Adrenal gland (tissue), 12 donors: ENCODE results near the gene DMXL1. TPM values are rescaled to one million over a fixed set of nuclear protein-coding genes. Genes with fewer than 3 reads are reported as not detected.
"Not testable (repeated sequence)": the region's sequence is repeated elsewhere in the genome, so short reads cannot be mapped to it uniquely, and the experiment has no call there.

ENCODE experiments used
- DNase-seq, 7 donors: peaks; one replicate each; pipeline ENCODE4 v3.0.0-alpha.2; 2019 to 2020
- H3K27ac ChIP-seq, 5 donors: fragments of 200-600 bp; sonication (generic) in 4 of 5; 1 replicate in 3 of 5; 2 replicates in 2 of 5; pipeline versions ENCODE4 v1.5.1 to v1.8.0; 2016 to 2020; ENCODE audit warnings: mild to moderate bottlenecking in 1 of 5
- H3K27me3 ChIP-seq: fragments of 200-600 bp; 2 replicates; pipeline ENCODE4 v1.8.0; 2021
- H3K36me3 ChIP-seq, 2 donors: fragments of 200-600 bp; replicated peaks in 1 of 2; 1 replicate in 1 of 2; 2 replicates in 1 of 2; pipeline versions ENCODE4 v1.5.1 to v1.8.0; 2018 to 2022
- H3K4me1 ChIP-seq, 2 donors: fragments of 200-600 bp; replicated peaks in 1 of 2; 1 replicate in 1 of 2; 2 replicates in 1 of 2; pipeline versions ENCODE4 v1.5.1 to v1.8.0; 2018 to 2021
- H3K4me3 ChIP-seq, 4 donors: fragments of 200-600 bp; sonication (generic) in 3 of 4; one replicate each; pipeline ENCODE4 v1.5.1; 2016 to 2018
- H3K9me3 ChIP-seq, 3 donors: fragments of 200-600 bp; sonication (generic) in 1 of 3; replicated peaks in 1 of 3; 1 replicate in 2 of 3; 2 replicates in 1 of 3; pipeline versions ENCODE4 v1.5.1 to v1.8.0; 2016 to 2021
- CTCF ChIP-seq, 6 experiments: fragments of 450-650 bp in 4 of 6; fragments of 200-600 bp in 2 of 6; sonication (generic) in 1 of 6; IDR thresholded peaks; 1 replicate in 5 of 6; 2 replicates in 1 of 6; pipeline versions ENCODE4 v1.5.1 to v1.8.0; 2016 to 2021; ENCODE audit warnings: antibody characterized with exemption in 6 of 6, mild to moderate bottlenecking in 2 of 6, moderate library complexity in 1 of 6
- POLR2A ChIP-seq, 2 donors: fragments of 450-650 bp; IDR thresholded peaks; one replicate each; pipeline ENCODE4 v1.6.1; 2017; ENCODE audit warnings: antibody characterized with exemption in 2 of 2, mild to moderate bottlenecking in 2 of 2, moderate library complexity in 1 of 2
- WGBS, 4 donors: extraction: QIAGEN DNeasy Blood & Tissue Kit in 2 of 4; methylation state at CpG; one replicate each; pipeline versions ENCODE4 v1.1.5 to v1.1.7; 2013 to 2017; 5-methylcytosine and 5-hydroxymethylcytosine counted together
- intact Hi-C, 2 donors: fragments of 100-400 bp; cut with DNase I; formaldehyde crosslinking; loops; one replicate each; pipeline versions ENCODE4 v1.14.1 to v1.15.0; 2022 to 2023
- polyA plus RNA-seq, 3 donors: library from polyadenylated mRNA; stranded (reverse); fragments of 200-250 nt in 2 of 3; fragments of 350-450 nt in 1 of 3; fragmentation: Illumina TruSeq in 1 of 3; extraction: RNeasy Lipid Tissue Mini Kit (QIAGEN cat#74804) in 1 of 3; gene quantifications; one replicate each; pipeline ENCODE4 v1.2.3, GENCODE V29; 2013 to 2014
- total RNA-seq, 9 donors: library from RNA; depleted of rRNA in 4 of 9; stranded (reverse); fragments of >200 nt in 4 of 9; fragments of 120-200 nt in 1 of 9; fragmentation: NEBNext Ultra II Directional in 1 of 9; extraction: Animal tissue kit (Norgen Biotek cat#: 25700) in 1 of 9; gene quantifications; one replicate each; pipeline versions ENCODE4 v1.1.0 to v1.2.4, GENCODE V29; 2013 to 2023
- donor health status: healthy with polysubstance abuse.
- donor health status: Bipolar disorder and iron deficiency.
- donor health status: DM: yes; HTN: yes; CAD: no.
- donor health status: DM: no; HTN: no; CAD: no.
- donor health status: DM: no; HTN: no; CAD: no.
- donor health status: DM: yes; HTN: yes; CAD: no.

DMXL1 gene
- total and polyA plus RNA-seq, 12 donors = 15.1 to 91.1 (median 41.2) TPM

DNA sequence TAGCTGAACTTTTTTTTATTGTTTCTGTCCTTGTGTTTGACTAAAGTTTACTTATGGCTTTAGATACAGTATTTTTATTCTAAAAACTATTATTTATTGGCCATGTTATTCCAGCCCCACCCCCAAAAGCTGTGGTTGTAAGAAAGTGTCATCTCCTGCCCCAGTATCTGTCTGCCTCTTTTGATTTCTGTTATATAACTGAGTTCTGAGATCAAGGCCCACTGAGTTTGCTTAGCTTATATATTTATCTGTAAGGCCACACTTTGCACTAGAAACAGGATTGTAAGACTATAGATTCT, 168.2 kb downstream of the DMXL1 start:
- Histone ChIP-seq H3K4me1 (no peaks in the 10 kb centered on the region), H3K9me3 (peaks cover 0 to 4% (median 0%) of the 10 kb centered on the region in 3 donors), H3K4me3 (no peak overlapping the region), H3K36me3 (peaks cover 0 to 17% of the 10 kb centered on the region in 2 donors), H3K27me3 (no peaks in the 10 kb centered on the region), H3K27ac (no peak overlapping the region)
- no peak for DNase-seq
- no peak for TF ChIP-seq POLR2A (IDR thresholded peaks at IDR 0.05)
- TF ChIP-seq CTCF (IDR thresholded peaks at IDR 0.05) = no peak
- intact Hi-C loops = no loop called here

DNA sequence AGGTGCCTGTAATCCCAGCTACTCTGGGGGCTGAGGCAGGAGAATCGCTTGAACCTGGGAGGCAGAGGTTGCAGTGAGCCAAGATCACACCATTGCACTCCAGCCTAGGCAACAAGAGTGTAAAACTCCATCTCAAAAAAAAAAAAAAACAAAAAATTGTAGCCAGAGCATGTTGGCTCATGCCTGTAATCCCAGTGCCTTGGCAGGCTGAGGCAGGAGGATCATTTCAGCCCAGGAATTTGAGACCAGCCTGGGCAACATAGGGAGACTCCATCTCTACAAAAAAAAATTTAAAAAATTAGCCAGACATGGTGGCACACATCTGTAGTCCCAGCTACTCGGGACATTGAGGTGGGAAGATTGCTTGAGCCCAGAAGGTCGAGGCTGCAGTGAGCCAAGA, 168.9 kb downstream of the DMXL1 start:
- H3K27ac ChIP-seq, H3K9me3 ChIP-seq, H3K4me1 ChIP-seq, H3K4me3 ChIP-seq, DNase-seq, H3K27me3 ChIP-seq, intact Hi-C loops: not testable (repeated sequence)
- peaks cover 0 to 11% of the 10 kb centered on the region in 2 donors for H3K36me3 ChIP-seq
- 89 to 99% (median 95%) methylated on average over 3 of the region's 3 CpGs for WGBS, 4 donors

GRCh38 chr5:119243888-119244287, 173.0 kb downstream of the DMXL1 start:
- Histone ChIP-seq H3K36me3 (no peaks in the 10 kb centered on the region), H3K27ac (no peak overlapping the region), H3K27me3 (no peaks in the 10 kb centered on the region), H3K9me3 (peaks cover 0 to 4% (median 0%) of the 10 kb centered on the region in 3 donors), H3K4me1 (no peaks in the 10 kb centered on the region), H3K4me3 (no peak overlapping the region)
- TF ChIP-seq POLR2A (IDR thresholded peaks at IDR 0.05) (no peak), CTCF (IDR thresholded peaks at IDR 0.05) (no peak)
- intact Hi-C loops = no loop called here
- 86 to 97% (median 95%) methylated on average over 3 of the region's 3 CpGs for WGBS, 4 donors
- no peak for DNase-seq

DNA sequence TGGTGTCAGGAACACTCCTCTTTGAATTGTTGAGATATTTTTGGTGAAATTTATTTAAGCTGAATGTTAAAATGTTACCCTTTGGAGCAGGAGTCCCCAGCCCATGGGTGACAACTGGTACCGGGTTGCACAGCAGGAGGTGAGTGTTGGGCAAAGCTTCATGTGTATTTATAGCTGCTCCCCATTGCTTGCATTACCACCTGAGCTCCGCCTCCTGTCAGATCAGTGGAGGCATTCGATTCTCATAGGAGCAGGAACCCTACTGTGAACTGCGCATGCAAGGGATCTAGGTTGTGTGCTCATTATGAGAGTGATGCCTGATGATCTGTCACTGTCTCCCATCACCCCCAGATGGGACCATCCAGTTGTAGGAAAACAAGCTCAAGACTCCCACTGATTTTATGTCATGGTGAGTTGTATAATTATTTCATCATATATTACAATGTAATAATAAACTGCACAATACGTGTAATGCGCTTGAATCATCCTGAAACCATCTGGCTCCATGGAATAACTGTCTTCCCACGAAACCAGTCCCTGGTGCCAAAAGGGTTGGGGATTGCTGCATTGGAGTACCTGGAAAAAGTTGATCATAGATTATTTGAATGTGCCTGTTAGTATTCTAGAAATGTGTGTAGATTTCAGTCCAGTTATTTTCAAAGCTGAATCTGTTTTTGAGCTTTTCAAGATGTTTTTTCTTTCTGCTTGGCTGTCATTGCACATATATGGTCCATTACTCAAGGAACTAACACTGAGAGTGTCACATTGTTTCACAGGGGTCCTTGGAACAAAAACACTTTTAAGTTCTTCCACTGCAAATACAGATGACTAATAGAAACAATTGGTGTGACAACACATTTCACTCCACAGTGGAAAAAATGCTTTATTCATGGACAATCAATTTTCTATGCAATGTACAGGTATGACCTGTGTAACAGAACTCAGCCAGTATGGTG, 180.3 kb downstream of the DMXL1 start:
- no peaks in the 10 kb centered on the region for H3K36me3 ChIP-seq
- H3K27me3 ChIP-seq = no peaks in the 10 kb centered on the region
- H3K9me3 ChIP-seq = no peaks in the 10 kb centered on the region
- H3K27ac ChIP-seq = no peak overlapping the region
- H3K4me1 ChIP-seq = no peaks in the 10 kb centered on the region
- H3K4me3 ChIP-seq = no peak overlapping the region
- no peak for TF ChIP-seq POLR2A (IDR thresholded peaks at IDR 0.05)
- TF ChIP-seq CTCF (IDR thresholded peaks at IDR 0.05) = no peak
- 84 to 99% (median 95%) methylated on average over 7 of the region's 7 CpGs for WGBS, 4 donors
- intact Hi-C loops = no loop called here
- DNase-seq = no peak
